IMR-90 (cell line): ENCODE measurements around the gene RGR. TPM values are rescaled to one million over a fixed set of nuclear protein-coding genes. Genes with fewer than 3 reads are reported as not detected.

Experiments
- ATAC-seq: fragments of 200-7000 bp; cut with Tn5 transposase; 2 replicates; pipeline ENCODE4 v1.9.1; 2020; ENCODE audit warnings: low read depth, mild to moderate bottlenecking, moderate library complexity
- BruUV-seq: library from RNA; stranded (reverse); fragments of 400-500 nt; replicated peaks from 2 replicates; lab custom pipeline; 2021; lab: Mats Ljungman, UMichigan
- CTCF ChIA-PET: fragments of 300-600 bp; formaldehyde crosslinking; extraction: SDS; loops from one replicate; lab custom pipeline; 2021; ENCODE audit warnings: antibody characterized with exemption; lab: Yijun Ruan, JAX
- POLR2A ChIA-PET: fragments of 300-600 bp; sonication (Branson Sonifier 250); formaldehyde crosslinking; loops from one replicate; lab custom pipeline; 2022; ENCODE audit warnings: antibody characterized with exemption; ENCODE audit not compliant: unreplicated experiment; lab: Charles Lee
- DNase-seq: peaks from one replicate; pipeline ENCODE4 v3.0.0; 2013
- H2AFZ ChIP-seq: replicated peaks from 2 replicates; pipeline ENCODE3; 2013; ENCODE audit warnings: low read length, mild to moderate bottlenecking; ENCODE audit not compliant: poor library complexity
- H2AK5ac ChIP-seq: 2 replicates; pipeline ENCODE4 v1.6.1; 2013; ENCODE audit warnings: low read depth, low read length, inconsistent platforms
- H2AK9ac ChIP-seq: replicated peaks from 2 replicates; pipeline ENCODE3; 2013; ENCODE audit warnings: mild to moderate bottlenecking, low read depth, low read length, moderate library complexity; ENCODE audit not compliant: poor library complexity
- H2BK120ac ChIP-seq: 2 replicates; pipeline ENCODE4 v1.6.1; 2013; ENCODE audit warnings: low read depth, low read length, inconsistent platforms
- H2BK15ac ChIP-seq: 3 replicates; pipeline ENCODE4 v1.6.1; 2013; ENCODE audit warnings: low read depth, low read length, inconsistent platforms
- H2BK20ac ChIP-seq: 2 replicates; pipeline ENCODE4 v1.6.1; 2013; ENCODE audit warnings: low read depth, mild to moderate bottlenecking, inconsistent platforms, low read length, moderate library complexity
- H2BK5ac ChIP-seq: 2 replicates; pipeline ENCODE4 v1.6.1; 2013; ENCODE audit warnings: mild to moderate bottlenecking, low read depth, low read length, inconsistent platforms; ENCODE audit not compliant: poor library complexity, severe bottlenecking
- H3K14ac ChIP-seq: replicated peaks from 2 replicates; pipeline ENCODE4 v1.6.1; 2013; ENCODE audit warnings: low read depth, low read length, inconsistent platforms
- H3K18ac ChIP-seq: 2 replicates; pipeline ENCODE4 v1.6.1; 2013; ENCODE audit warnings: low read depth, low read length, control low read depth
- H3K23ac ChIP-seq: 2 replicates; pipeline ENCODE4 v1.6.1; 2013; ENCODE audit warnings: low read depth, low read length, inconsistent platforms
- H3K27ac ChIP-seq: 2 replicates; pipeline ENCODE4 v1.5.1; 2013; ENCODE audit warnings: mild to moderate bottlenecking, control low read depth, low read length; ENCODE audit not compliant: insufficient read depth
- H3K27me3 ChIP-seq: 2 replicates; pipeline ENCODE4 v1.6.1; 2013; ENCODE audit warnings: low read length; ENCODE audit not compliant: control insufficient read depth, insufficient read depth
- H3K36me3 ChIP-seq: 2 replicates; pipeline ENCODE4 v1.6.1; 2013; ENCODE audit warnings: low read length, mixed read lengths; ENCODE audit not compliant: control insufficient read depth, insufficient read depth
- H3K4ac ChIP-seq: 2 replicates; pipeline ENCODE4 v1.6.1; 2013; ENCODE audit warnings: low read depth, low read length, inconsistent platforms
- H3K4me1 ChIP-seq: 2 replicates; pipeline ENCODE4 v1.6.1; 2013; ENCODE audit warnings: low read length, mixed read lengths; ENCODE audit not compliant: control insufficient read depth, insufficient read depth
- H3K4me2 ChIP-seq: 2 replicates; pipeline ENCODE4 v1.6.1; 2013; ENCODE audit warnings: low read depth, mild to moderate bottlenecking, control low read depth, low read length, moderate library complexity
- H3K4me3 ChIP-seq: 2 replicates; pipeline ENCODE4 v1.5.1; 2013; ENCODE audit warnings: low read depth, mild to moderate bottlenecking, control low read depth, low read length, moderate library complexity; ENCODE audit not compliant: insufficient read depth
- H3K56ac ChIP-seq: 2 replicates; pipeline ENCODE4 v1.6.1; 2013; ENCODE audit warnings: low read length, inconsistent platforms; ENCODE audit not compliant: insufficient read depth; ENCODE audit errors: extremely low read depth
- H3K79me1 ChIP-seq, 2 experiments: 2 replicates each; pipeline ENCODE4 v1.6.1; 2013; ENCODE audit warnings: low read length in 2 of 2, inconsistent platforms in 1 of 2, low read depth in 1 of 2
- H3K9ac ChIP-seq: 2 replicates; pipeline ENCODE4 v1.6.1; 2013; ENCODE audit warnings: low read depth, low read length, control low read depth
- H3K9me1 ChIP-seq: 2 replicates; pipeline ENCODE4 v1.6.1; 2013; ENCODE audit warnings: low read length, inconsistent platforms; ENCODE audit not compliant: insufficient read depth
- H3K9me3 ChIP-seq: 2 replicates; pipeline ENCODE4 v1.6.1; 2013; ENCODE audit warnings: low read length; ENCODE audit not compliant: control insufficient read depth, insufficient read depth
- H4K20me1 ChIP-seq: 2 replicates; pipeline ENCODE4 v1.6.1; 2013; ENCODE audit warnings: low read length, inconsistent platforms; ENCODE audit not compliant: insufficient read depth
- H4K5ac ChIP-seq: 2 replicates; pipeline ENCODE4 v1.6.1; 2013; ENCODE audit warnings: mild to moderate bottlenecking, low read depth, low read length, control low read depth
- H4K8ac ChIP-seq, 2 experiments: 2 replicates each; pipeline ENCODE4 v1.6.1; 2013; ENCODE audit warnings: low read depth in 2 of 2, low read length in 2 of 2, control low read depth in 1 of 2, inconsistent platforms in 1 of 2
- H4K91ac ChIP-seq: 2 replicates; pipeline ENCODE4 v1.6.1; 2013; ENCODE audit warnings: low read depth, low read length, inconsistent platforms; ENCODE audit not compliant: insufficient read depth
- BHLHE40 ChIP-seq: fragments of 150-350 bp; IDR thresholded peaks from 2 replicates; pipeline ENCODE4 v1.6.1; 2016; ENCODE audit warnings: mild to moderate bottlenecking, low read depth, low read length
- CEBPB ChIP-seq: IDR thresholded peaks from 2 replicates; pipeline ENCODE4 v1.6.1; 2012; ENCODE audit warnings: low read depth, low read length, improper control_type of control experiment
- CHD1 ChIP-seq: IDR thresholded peaks from 2 replicates; pipeline ENCODE4 v1.6.1; 2012; ENCODE audit warnings: low read depth, low read length, improper control_type of control experiment
- FOS ChIP-seq: fragments of 150-350 bp; IDR thresholded peaks from 2 replicates; pipeline ENCODE4 v1.6.1; 2016; ENCODE audit warnings: low read depth, low read length
- MAFK ChIP-seq: IDR thresholded peaks from 2 replicates; pipeline ENCODE4 v1.6.1; 2012; ENCODE audit warnings: low read depth, low read length, improper control_type of control experiment
- MAZ ChIP-seq: IDR thresholded peaks from 2 replicates; pipeline ENCODE4 v1.6.1; 2012; ENCODE audit warnings: low read depth, mild to moderate bottlenecking, low read length, improper control_type of control experiment, moderate library complexity, borderline replicate concordance
- MXI1 ChIP-seq: IDR thresholded peaks from 2 replicates; pipeline ENCODE4 v1.6.1; 2012; ENCODE audit warnings: low read depth, mild to moderate bottlenecking, low read length, moderate library complexity, borderline replicate concordance
- NFE2L2 ChIP-seq: fragments of 150-350 bp; IDR thresholded peaks from 2 replicates; pipeline ENCODE4 v1.6.1; 2016; ENCODE audit warnings: low read depth, mild to moderate bottlenecking, low read length
- POLR2A ChIP-seq: IDR thresholded peaks from 2 replicates; pipeline ENCODE4 v1.6.1; 2012; ENCODE audit warnings: mild to moderate bottlenecking, low read depth, low read length
- RAD21 ChIP-seq: IDR thresholded peaks from 2 replicates; pipeline ENCODE4 v1.6.1; 2012; ENCODE audit warnings: low read length, improper control_type of control experiment
- RCOR1 ChIP-seq: IDR thresholded peaks from 2 replicates; pipeline ENCODE4 v1.6.1; 2012; ENCODE audit warnings: mild to moderate bottlenecking, low read length, improper control_type of control experiment; ENCODE audit not compliant: insufficient replicate concordance
- RFX5 ChIP-seq: IDR thresholded peaks from 2 replicates; pipeline ENCODE4 v1.8.0; 2012; ENCODE audit warnings: low read depth, mild to moderate bottlenecking, low read length, moderate library complexity
- SMC3 ChIP-seq: fragments of 150-350 bp; IDR thresholded peaks from 2 replicates; pipeline ENCODE4 v1.6.1; 2016; ENCODE audit warnings: low read depth, mild to moderate bottlenecking, antibody characterized with exemption, low read length, moderate library complexity
- WGBS, 2 experiments: methylation state at CpG; one replicate each; pipeline versions ENCODE4 v1.1.5 to v1.1.7; 2013; ENCODE audit warnings: missing lambda C conversion rate in 2 of 2; ENCODE audit not compliant: insufficient read length in 1 of 2; ENCODE audit errors: extremely low coverage in 2 of 2; 5-methylcytosine and 5-hydroxymethylcytosine counted together
- dilution Hi-C: fragments of 300-500 bp; cut with HindIII; formaldehyde crosslinking; loops from one replicate; pipeline ENCODE4 v1.14.3; 2018; ENCODE audit warnings: low sequenced_read_pairs; ENCODE audit not compliant: unreplicated experiment
- in situ Hi-C: fragments of 300-500 bp; cut with MboI; formaldehyde crosslinking; loops from 3 replicates; pipeline ENCODE4 v1.14.3; 2019; ENCODE audit warnings: low sequenced_read_pairs, inconsistent platforms, mixed read lengths
- intact Hi-C: fragments of 100-400 bp; cut with micrococcal nuclease; formaldehyde crosslinking; loops from 2 replicates; pipeline ENCODE4 v1.10.0; 2022
- polyA plus RNA-seq, 3 experiments: library from polyadenylated mRNA; depleted of rRNA; stranded (reverse); fragments of >200 nt; gene quantifications; 2 replicates each; pipeline ENCODE4 v1.2.3, GENCODE V29; 2012; ENCODE audit warnings: low replicate concordance in 1 of 3
- total RNA-seq: library from RNA; depleted of rRNA; stranded (reverse); fragments of >200 nt; gene quantifications from 2 replicates; pipeline ENCODE4 v1.2.3, GENCODE V29; 2012
- TF ChIP-seq, protein P1 (sequence below): fragments of 150-350 bp; IDR thresholded peaks from 2 replicates; pipeline ENCODE4 v1.6.1; 2017; ENCODE audit warnings: mild to moderate bottlenecking, antibody characterized with exemption, low read length, low read depth
- TF ChIP-seq, protein P2 (sequence below): conservative IDR thresholded peaks from 2 replicates; pipeline ENCODE4 v1.5.1; 2012; ENCODE audit warnings: mild to moderate bottlenecking, low read depth, low read length, improper control_type of control experiment
- TF ChIP-seq, protein P3 (sequence below): fragments of 150-350 bp; IDR thresholded peaks from 2 replicates; pipeline ENCODE4 v1.6.1; 2016; ENCODE audit warnings: low read depth, mild to moderate bottlenecking, low read length, moderate library complexity, borderline replicate concordance

RGR gene
- total and polyA plus RNA-seq, 2 of the 4 experiments (the other 2 are of a cell fraction): not detected

DNA sequence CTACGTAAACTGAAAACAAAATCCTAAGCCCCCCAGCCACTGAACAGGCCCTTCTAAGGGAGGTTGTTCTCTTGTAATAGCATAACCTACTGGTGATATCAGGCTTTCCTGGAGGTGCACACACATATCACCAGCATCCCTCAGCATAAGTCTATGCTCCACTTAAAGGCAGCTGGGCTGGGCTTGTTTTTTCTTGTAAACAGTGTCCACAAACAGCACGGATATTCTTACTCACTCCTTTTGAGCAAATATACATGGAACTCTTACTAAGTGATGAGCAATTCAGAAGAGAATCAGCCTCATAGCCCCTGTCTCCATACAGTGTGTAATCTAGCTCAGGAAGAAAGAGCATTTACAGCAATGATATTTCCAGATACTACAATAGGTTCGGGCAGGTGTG lies 5.9 kb upstream of the RGR start:
- H2BK20ac ChIP-seq: no peak overlapping the region
- no peak overlapping the region for H2AK5ac ChIP-seq
- H2BK15ac ChIP-seq: no peak overlapping the region
- POLR2A ChIA-PET: no interaction called here
- H3K4me2 ChIP-seq: no peak overlapping the region
- H2BK5ac ChIP-seq: no peak overlapping the region
- dilution Hi-C loops: no loop called here
- in situ Hi-C loops: no loop called here
- TF ChIP-seq FOS (no peak), CHD1 (no peak), BHLHE40 (no peak), RFX5 (no peak), MXI1 (no peak), RCOR1 (no peak), SMC3 (no peak), MAZ (no peak), POLR2A (no peak), NFE2L2 (no peak), RAD21 (no peak), MAFK (no peak), CEBPB (no peak)
- TF ChIP-seq, protein P1, sequence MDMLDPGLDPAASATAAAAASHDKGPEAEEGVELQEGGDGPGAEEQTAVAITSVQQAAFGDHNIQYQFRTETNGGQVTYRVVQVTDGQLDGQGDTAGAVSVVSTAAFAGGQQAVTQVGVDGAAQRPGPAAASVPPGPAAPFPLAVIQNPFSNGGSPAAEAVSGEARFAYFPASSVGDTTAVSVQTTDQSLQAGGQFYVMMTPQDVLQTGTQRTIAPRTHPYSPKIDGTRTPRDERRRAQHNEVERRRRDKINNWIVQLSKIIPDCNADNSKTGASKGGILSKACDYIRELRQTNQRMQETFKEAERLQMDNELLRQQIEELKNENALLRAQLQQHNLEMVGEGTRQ: no peak
- TF ChIP-seq, protein P2, sequence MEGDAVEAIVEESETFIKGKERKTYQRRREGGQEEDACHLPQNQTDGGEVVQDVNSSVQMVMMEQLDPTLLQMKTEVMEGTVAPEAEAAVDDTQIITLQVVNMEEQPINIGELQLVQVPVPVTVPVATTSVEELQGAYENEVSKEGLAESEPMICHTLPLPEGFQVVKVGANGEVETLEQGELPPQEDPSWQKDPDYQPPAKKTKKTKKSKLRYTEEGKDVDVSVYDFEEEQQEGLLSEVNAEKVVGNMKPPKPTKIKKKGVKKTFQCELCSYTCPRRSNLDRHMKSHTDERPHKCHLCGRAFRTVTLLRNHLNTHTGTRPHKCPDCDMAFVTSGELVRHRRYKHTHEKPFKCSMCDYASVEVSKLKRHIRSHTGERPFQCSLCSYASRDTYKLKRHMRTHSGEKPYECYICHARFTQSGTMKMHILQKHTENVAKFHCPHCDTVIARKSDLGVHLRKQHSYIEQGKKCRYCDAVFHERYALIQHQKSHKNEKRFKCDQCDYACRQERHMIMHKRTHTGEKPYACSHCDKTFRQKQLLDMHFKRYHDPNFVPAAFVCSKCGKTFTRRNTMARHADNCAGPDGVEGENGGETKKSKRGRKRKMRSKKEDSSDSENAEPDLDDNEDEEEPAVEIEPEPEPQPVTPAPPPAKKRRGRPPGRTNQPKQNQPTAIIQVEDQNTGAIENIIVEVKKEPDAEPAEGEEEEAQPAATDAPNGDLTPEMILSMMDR: no peak
- TF ChIP-seq, protein P3, sequence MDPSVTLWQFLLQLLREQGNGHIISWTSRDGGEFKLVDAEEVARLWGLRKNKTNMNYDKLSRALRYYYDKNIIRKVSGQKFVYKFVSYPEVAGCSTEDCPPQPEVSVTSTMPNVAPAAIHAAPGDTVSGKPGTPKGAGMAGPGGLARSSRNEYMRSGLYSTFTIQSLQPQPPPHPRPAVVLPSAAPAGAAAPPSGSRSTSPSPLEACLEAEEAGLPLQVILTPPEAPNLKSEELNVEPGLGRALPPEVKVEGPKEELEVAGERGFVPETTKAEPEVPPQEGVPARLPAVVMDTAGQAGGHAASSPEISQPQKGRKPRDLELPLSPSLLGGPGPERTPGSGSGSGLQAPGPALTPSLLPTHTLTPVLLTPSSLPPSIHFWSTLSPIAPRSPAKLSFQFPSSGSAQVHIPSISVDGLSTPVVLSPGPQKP: no peak
- no peak overlapping the region for H3K9ac ChIP-seq
- BruUV-seq: no TSS peak
- no CpG with 5 or more reads among the region's 3 CpGs for WGBS, 2 experiments
- H3K14ac ChIP-seq: no peak overlapping the region
- H3K27ac ChIP-seq: no peak overlapping the region
- CTCF ChIA-PET: no interaction called here
- ATAC-seq: peak; percentile 83
- H2AFZ ChIP-seq: no peak overlapping the region
- H4K5ac ChIP-seq: no peak overlapping the region
- H3K79me1 ChIP-seq: no peaks in the 10 kb centered on the region
- H3K4me3 ChIP-seq: no peak overlapping the region
- no peak overlapping the region for H3K4ac ChIP-seq
- H2BK120ac ChIP-seq: no peak overlapping the region
- no peak overlapping the region for H3K18ac ChIP-seq
- no peak overlapping the region for H3K23ac ChIP-seq
- DNase-seq: peak; percentile 30
- H4K8ac ChIP-seq: no peak overlapping the region
- intact Hi-C loops: no loop called here
- no peaks in the 10 kb centered on the region for H3K9me3 ChIP-seq
- H2AK9ac ChIP-seq: no peak overlapping the region
- H4K20me1 ChIP-seq: no peaks in the 10 kb centered on the region
- H3K56ac ChIP-seq: no peak overlapping the region
- no peaks in the 10 kb centered on the region for H3K36me3 ChIP-seq
- no peaks in the 10 kb centered on the region for H3K4me1 ChIP-seq
- peaks cover 8% of the 10 kb centered on the region for H3K27me3 ChIP-seq
- H4K91ac ChIP-seq: no peak overlapping the region
- no peaks in the 10 kb centered on the region for H3K9me1 ChIP-seq
